ENCODE data around the gene TNFAIP6.
A peak's percentile ranks its signal among the peaks of the same experiment; 100 is the strongest.
"Not testable (repeated sequence)": the region's sequence is repeated elsewhere in the genome, so short reads cannot be mapped to it uniquely, and the experiment has no call there.

TNFAIP6 gene

GRCh38 chr2:151361674-151362370 is 4.4 kb downstream of the TNFAIP6 start:
- DNase-seq: no peak

- DNase-seq: no peak
These were observed 6.3 kb downstream of the TNFAIP6 start for GRCh38 chr2:151363709-151364108.

GRCh38 chr2:151367571-151367970 is 10.2 kb downstream of the TNFAIP6 start:
- peak; percentile 52 for DNase-seq

- peak; percentile 83 for DNase-seq
These were observed 17.0 kb downstream of the TNFAIP6 start for GRCh38 chr2:151374436-151374835.

GRCh38 chr2:151379169-151379568 is 21.8 kb downstream of the TNFAIP6 start:
- DNase-seq: no peak

GRCh38 chr2:151380580-151381235 is 23.3 kb downstream of the TNFAIP6 start:
- no peak for DNase-seq

GRCh38 chr2:151381266-151381665 is 23.9 kb downstream of the TNFAIP6 start:
- DNase-seq: peak; percentile 70

GRCh38 chr2:151388011-151388410 is 30.6 kb downstream of the TNFAIP6 start:
- DNase-seq: no peak

- no peak for DNase-seq
These were observed 34.0 kb downstream of the TNFAIP6 start for GRCh38 chr2:151391436-151391835.

- no peak for DNase-seq
These were observed 37.1 kb downstream of the TNFAIP6 start for GRCh38 chr2:151394509-151394908.

- no peak for DNase-seq
These were observed 38.4 kb downstream of the TNFAIP6 start for GRCh38 chr2:151395509-151396374.

GRCh38 chr2:151399981-151400380 is 42.6 kb downstream of the TNFAIP6 start:
- no peak for DNase-seq

- DNase-seq: no peak
These were observed 43.8 kb downstream of the TNFAIP6 start for GRCh38 chr2:151401149-151401548.

GRCh38 chr2:151403914-151404313 is 46.5 kb downstream of the TNFAIP6 start:
- no peak for DNase-seq

GRCh38 chr2:151405376-151405775 is 48.0 kb downstream of the TNFAIP6 start:
- no peak for DNase-seq

GRCh38 chr2:151407281-151407680 is 49.9 kb downstream of the TNFAIP6 start:
- no peak for DNase-seq

GRCh38 chr2:151408788-151409600 is 51.6 kb downstream of the TNFAIP6 start:
- DNase-seq: no peak

GRCh38 chr2:151409601-151410484 is 52.5 kb downstream of the TNFAIP6 start, which contains the start of gene RIF1:
Gene RIF1, plus strand, starts transcription at chr2:151409902. Its CDS starts 522 bp downstream, at chr2:151410424.
- DNase-seq: peak; percentile 94

GRCh38 chr2:151410485-151410834 is 53.1 kb downstream of the TNFAIP6 start:
- peak; percentile 32 for DNase-seq

- no peak for DNase-seq
These were observed 60.3 kb downstream of the TNFAIP6 start for GRCh38 chr2:151417650-151418049.

- DNase-seq: not testable (repeated sequence)
These were observed 64.3 kb downstream of the TNFAIP6 start for GRCh38 chr2:151421681-151422080.

Measured in EL (cell line).